GM04503 (cell line): ENCODE data around the gene ASXL1.

ENCODE experiments used
- DNase-seq: peaks from one replicate; pipeline ENCODE4 v3.0.0-alpha.2; 2012; ENCODE audit warnings: low read depth

ASXL1 gene

GRCh38 chr20:32440758-32441078, 82.6 kb downstream of the ASXL1 start:
- DNase-seq: no peak

GRCh38 chr20:32441638-32442037, 83.5 kb downstream of the ASXL1 start:
- no peak for DNase-seq

- DNase-seq: no peak
Observed at GRCh38 chr20:32442630-32443373, 84.7 kb downstream of the ASXL1 start.

- no peak for DNase-seq
Observed at GRCh38 chr20:32443386-32443974, 85.3 kb downstream of the ASXL1 start.

GRCh38 chr20:32444474-32445220, 86.5 kb downstream of the ASXL1 start:
- no peak for DNase-seq

GRCh38 chr20:32445539-32446273, 87.6 kb downstream of the ASXL1 start:
- no peak for DNase-seq

GRCh38 chr20:32446301-32447100, 88.4 kb downstream of the ASXL1 start:
- DNase-seq: no peak

GRCh38 chr20:32447136-32448027, 89.3 kb downstream of the ASXL1 start:
- no peak for DNase-seq

GRCh38 chr20:32448306-32449056, 90.3 kb downstream of the ASXL1 start:
- no peak for DNase-seq

- no peak for DNase-seq
Observed at GRCh38 chr20:32449057-32449889, 91.1 kb downstream of the ASXL1 start.

GRCh38 chr20:32449890-32450401, 91.8 kb downstream of the ASXL1 start:
- no peak for DNase-seq

- no peak for DNase-seq
Observed at GRCh38 chr20:32450484-32451061, 92.4 kb downstream of the ASXL1 start.

GRCh38 chr20:32451340-32451681, 93.2 kb downstream of the ASXL1 start:
- DNase-seq: no peak

GRCh38 chr20:32451682-32452461, 93.7 kb downstream of the ASXL1 start:
- DNase-seq: no peak

GRCh38 chr20:32452776-32453466, 94.8 kb downstream of the ASXL1 start:
- DNase-seq: no peak

- DNase-seq: no peak
Observed at GRCh38 chr20:32453467-32454163, 95.5 kb downstream of the ASXL1 start.
